ENCODE data around the gene NLRP3. TPM values are rescaled to one million over a fixed set of nuclear protein-coding genes. Genes with fewer than 3 reads are reported as not detected.

Gene NLRP3
- total and polyA plus RNA-seq, 2 experiments from 2014 or later: 0.13 TPM; not detected in 1

GRCh38 chr1:247367786-247368422, 48.1 kb upstream of the NLRP3 start:
- Histone ChIP-seq H3K4me2 (no peak overlapping the region), H3K79me2 (no peaks in the 10 kb centered on the region), H2AFZ (no peak overlapping the region), H3K27ac (no peak overlapping the region), H3K4me1 (ENCODE audit: insufficient read depth) (no peaks in the 10 kb centered on the region), H3K27me3 (no peaks in the 10 kb centered on the region), H3K9me2 (replicated peaks; ENCODE audit: insufficient read depth) (no peaks in the 10 kb centered on the region), H4K20me1 (ENCODE audit: insufficient read depth, poor library complexity, severe bottlenecking) (no peaks in the 10 kb centered on the region), H3K4me3 (no peak overlapping the region), H3K9me3 (ENCODE audit: low read depth) (no peaks in the 10 kb centered on the region), H3K36me3 (replicated peaks; ENCODE audit: insufficient read depth, low read depth) (no peaks in the 10 kb centered on the region)
- 64% methylated on average over 6 of the region's 6 CpGs for WGBS (ENCODE audit: low lambda C conversion rate, missing lambda C conversion rate)
- DNase-seq (ENCODE audit: low spot score): no peak
- TF ChIP-seq EZH2phosphoT487 (IDR thresholded peaks at IDR 0.05; ENCODE audit: low read depth, severe bottlenecking, unreplicated experiment) (no peak), EZH2 (IDR thresholded peaks at IDR 0.05; ENCODE audit: borderline replicate concordance) (no peak), CTCF (IDR thresholded peaks at IDR 0.05; ENCODE audit: poor library complexity) (no peak)

- no peak overlapping the region for H2AFZ ChIP-seq
- H3K36me3 ChIP-seq (replicated peaks; ENCODE audit: insufficient read depth, low read depth): no peaks in the 10 kb centered on the region
- no peak overlapping the region for H3K4me3 ChIP-seq
- TF ChIP-seq CTCF (IDR thresholded peaks at IDR 0.05; ENCODE audit: poor library complexity) (no peak), EZH2 (IDR thresholded peaks at IDR 0.05; ENCODE audit: borderline replicate concordance) (no peak), EZH2phosphoT487 (IDR thresholded peaks at IDR 0.05; ENCODE audit: low read depth, severe bottlenecking, unreplicated experiment) (no peak)
- 87% methylated on average over 7 of the region's 7 CpGs for WGBS (ENCODE audit: low lambda C conversion rate, missing lambda C conversion rate)
- H3K4me1 ChIP-seq (ENCODE audit: insufficient read depth): no peaks in the 10 kb centered on the region
- no peaks in the 10 kb centered on the region for H3K9me3 ChIP-seq (ENCODE audit: low read depth)
- DNase-seq (ENCODE audit: low spot score): no peak
- no peaks in the 10 kb centered on the region for H3K27me3 ChIP-seq
- no peak overlapping the region for H3K27ac ChIP-seq
- H4K20me1 ChIP-seq (ENCODE audit: insufficient read depth, poor library complexity, severe bottlenecking): no peaks in the 10 kb centered on the region
- H3K79me2 ChIP-seq: no peaks in the 10 kb centered on the region
- no peak overlapping the region for H3K4me2 ChIP-seq
- H3K9me2 ChIP-seq (replicated peaks; ENCODE audit: insufficient read depth): no peaks in the 10 kb centered on the region
These were observed 47.4 kb upstream of the NLRP3 start for GRCh38 chr1:247368490-247369145.

GRCh38 chr1:247370786-247371732, 44.9 kb upstream of the NLRP3 start:
- 60% methylated on average over 15 of the region's 16 CpGs for WGBS (ENCODE audit: low lambda C conversion rate, missing lambda C conversion rate)
- Histone ChIP-seq H4K20me1 (ENCODE audit: insufficient read depth, poor library complexity, severe bottlenecking) (no peaks in the 10 kb centered on the region), H3K36me3 (replicated peaks; ENCODE audit: insufficient read depth, low read depth) (no peaks in the 10 kb centered on the region), H3K4me1 (ENCODE audit: insufficient read depth) (no peaks in the 10 kb centered on the region), H3K9me3 (ENCODE audit: low read depth) (no peaks in the 10 kb centered on the region), H2AFZ (no peak overlapping the region), H3K4me2 (no peak overlapping the region), H3K79me2 (no peaks in the 10 kb centered on the region), H3K27me3 (no peaks in the 10 kb centered on the region), H3K9me2 (replicated peaks; ENCODE audit: insufficient read depth) (no peaks in the 10 kb centered on the region), H3K4me3 (no peak overlapping the region), H3K27ac (no peak overlapping the region)
- DNase-seq (ENCODE audit: low spot score): peak; percentile 58
- TF ChIP-seq EZH2phosphoT487 (IDR thresholded peaks at IDR 0.05; ENCODE audit: low read depth, severe bottlenecking, unreplicated experiment) (no peak), CTCF (IDR thresholded peaks at IDR 0.05; ENCODE audit: poor library complexity) (no peak), EZH2 (IDR thresholded peaks at IDR 0.05; ENCODE audit: borderline replicate concordance) (no peak)
